GM12875 (cell line): ENCODE measurements around the gene NEK6.

Experiments used
- H3K4me3 ChIP-seq: one replicate; pipeline ENCODE4 v1.5.1; 2011; ENCODE audit warnings: low read depth, low read length, control low read depth
- TF ChIP-seq, protein P1 (sequence below): IDR thresholded peaks from 2 replicates; pipeline ENCODE4 v1.5.1; 2011; ENCODE audit warnings: low read depth, mild to moderate bottlenecking, control low read depth, inconsistent platforms, low read length, moderate library complexity, borderline replicate concordance; ENCODE audit not compliant: insufficient read depth

Gene NEK6

GRCh38 chr9:124392254-124392870 lies 134.6 kb downstream of the NEK6 start:
- TF ChIP-seq, protein P1, sequence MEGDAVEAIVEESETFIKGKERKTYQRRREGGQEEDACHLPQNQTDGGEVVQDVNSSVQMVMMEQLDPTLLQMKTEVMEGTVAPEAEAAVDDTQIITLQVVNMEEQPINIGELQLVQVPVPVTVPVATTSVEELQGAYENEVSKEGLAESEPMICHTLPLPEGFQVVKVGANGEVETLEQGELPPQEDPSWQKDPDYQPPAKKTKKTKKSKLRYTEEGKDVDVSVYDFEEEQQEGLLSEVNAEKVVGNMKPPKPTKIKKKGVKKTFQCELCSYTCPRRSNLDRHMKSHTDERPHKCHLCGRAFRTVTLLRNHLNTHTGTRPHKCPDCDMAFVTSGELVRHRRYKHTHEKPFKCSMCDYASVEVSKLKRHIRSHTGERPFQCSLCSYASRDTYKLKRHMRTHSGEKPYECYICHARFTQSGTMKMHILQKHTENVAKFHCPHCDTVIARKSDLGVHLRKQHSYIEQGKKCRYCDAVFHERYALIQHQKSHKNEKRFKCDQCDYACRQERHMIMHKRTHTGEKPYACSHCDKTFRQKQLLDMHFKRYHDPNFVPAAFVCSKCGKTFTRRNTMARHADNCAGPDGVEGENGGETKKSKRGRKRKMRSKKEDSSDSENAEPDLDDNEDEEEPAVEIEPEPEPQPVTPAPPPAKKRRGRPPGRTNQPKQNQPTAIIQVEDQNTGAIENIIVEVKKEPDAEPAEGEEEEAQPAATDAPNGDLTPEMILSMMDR = no peak
- no peak overlapping the region for H3K4me3 ChIP-seq

- TF ChIP-seq, protein P1 = no peak
- H3K4me3 ChIP-seq = no peak overlapping the region
Measured at GRCh38 chr9:124392871-124393460, 135.2 kb downstream of the NEK6 start.

GRCh38 chr9:124394167-124394566 lies 136.4 kb downstream of the NEK6 start:
- TF ChIP-seq, protein P1 = no peak

GRCh38 chr9:124394596-124394995 lies 136.8 kb downstream of the NEK6 start:
- TF ChIP-seq, protein P1 = no peak
- H3K4me3 ChIP-seq = no peak overlapping the region

More at GRCh38 chr9:124394167-124394566, 136.4 kb downstream of the NEK6 start:
- no peak overlapping the region for H3K4me3 ChIP-seq

DNA sequence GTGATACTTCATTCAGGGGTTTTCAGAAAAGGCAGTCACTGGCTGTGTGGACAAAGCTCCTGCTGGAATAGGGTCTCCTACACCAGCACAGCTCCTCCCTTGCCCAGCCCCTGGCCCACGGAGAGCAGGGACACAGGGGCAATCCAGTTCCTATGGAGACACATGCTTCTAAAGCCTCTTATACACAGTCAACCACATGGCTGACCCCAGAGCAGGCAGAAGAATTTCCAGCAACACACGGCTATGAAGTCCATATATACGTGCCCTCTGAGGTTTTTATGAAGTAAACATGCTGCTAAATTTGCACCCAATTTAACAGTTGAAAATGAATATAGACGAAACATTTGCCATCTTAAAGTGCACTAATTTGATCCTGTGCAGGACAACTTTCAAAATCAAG lies 138.1 kb downstream of the NEK6 start:
- no peak overlapping the region for H3K4me3 ChIP-seq
- TF ChIP-seq, protein P1 = no peak

- TF ChIP-seq, protein P1 = no peak
- no peak overlapping the region for H3K4me3 ChIP-seq
Measured at GRCh38 chr9:124398191-124398935, 140.6 kb downstream of the NEK6 start.
